ENCODE results near the gene NAGA. TPM values are rescaled to one million over a fixed set of nuclear protein-coding genes. Genes with fewer than 3 reads are reported as not detected.
"Not testable (repeated sequence)": the region's sequence is repeated elsewhere in the genome, so short reads cannot be mapped to it uniquely, and the experiment has no call there.

The NAGA gene
- total RNA-seq, 1 donor from 2014 or later: 26.0 TPM

GRCh38 chr22:42074846-42075676, 4.4 kb upstream of the NAGA start:
- peak overlapping the region; percentile 32 for H3K4me3 Mint-ChIP-seq (ENCODE audit: unreplicated experiment)
- no peaks in the 10 kb centered on the region for H3K9me3 Mint-ChIP-seq (ENCODE audit: unreplicated experiment)
- H3K27me3 Mint-ChIP-seq (ENCODE audit: unreplicated experiment): peaks cover 11% of the 10 kb centered on the region
- H3K36me3 Mint-ChIP-seq (ENCODE audit: low read depth, unreplicated experiment): no peaks in the 10 kb centered on the region
- no peak for DNase-seq (ENCODE audit: low spot score)
- no peak for TF ChIP-seq CTCF (IDR thresholded peaks at IDR 0.05; ENCODE audit: unreplicated experiment)
- no peak overlapping the region for H3K27ac Mint-ChIP-seq (ENCODE audit: unreplicated experiment)
- H3K4me1 Mint-ChIP-seq (ENCODE audit: unreplicated experiment): peaks cover 19% of the 10 kb centered on the region

- peaks cover 11% of the 10 kb centered on the region for H3K27me3 Mint-ChIP-seq (ENCODE audit: unreplicated experiment)
- H3K4me3 Mint-ChIP-seq (ENCODE audit: unreplicated experiment): peak within 1 kb of the TSS; percentile 72
- no peaks in the 10 kb centered on the region for H3K36me3 Mint-ChIP-seq (ENCODE audit: low read depth, unreplicated experiment)
- no peaks in the 10 kb centered on the region for H3K9me3 Mint-ChIP-seq (ENCODE audit: unreplicated experiment)
- peak; percentile 25 for TF ChIP-seq CTCF (IDR thresholded peaks at IDR 0.05; ENCODE audit: unreplicated experiment)
- DNase-seq (ENCODE audit: low spot score): peak; percentile 60
- peaks cover 16% of the 10 kb centered on the region for H3K4me1 Mint-ChIP-seq (ENCODE audit: unreplicated experiment)
- no peak within 1 kb of the TSS for H3K27ac Mint-ChIP-seq (ENCODE audit: unreplicated experiment)
Measured at GRCh38 chr22:42074132-42074811, 3.7 kb upstream of the NAGA start, which contains the start of gene PHETA2. Gene PHETA2 (plus strand): TSS chr22:42074248. CDS start chr22:42077294, 3,046 bp downstream.

- no peaks in the 10 kb centered on the region for H3K9me3 Mint-ChIP-seq (ENCODE audit: unreplicated experiment)
- no peak for TF ChIP-seq CTCF (IDR thresholded peaks at IDR 0.05; ENCODE audit: unreplicated experiment)
Measured at GRCh38 chr22:42073621-42074041, 3.0 kb upstream of the NAGA start.

GRCh38 chr22:42072606-42073330, 2.2 kb upstream of the NAGA start:
- Mint-ChIP-seq H3K9me3 (ENCODE audit: unreplicated experiment) (no peaks in the 10 kb centered on the region), H3K36me3 (ENCODE audit: low read depth, unreplicated experiment) (peaks cover 4% of the 10 kb centered on the region), H3K4me3 (ENCODE audit: unreplicated experiment) (no peak overlapping the region), H3K4me1 (ENCODE audit: unreplicated experiment) (peaks cover 3% of the 10 kb centered on the region), H3K27ac (ENCODE audit: unreplicated experiment) (no peak overlapping the region), H3K27me3 (ENCODE audit: unreplicated experiment) (peaks cover 7% of the 10 kb centered on the region)
- no peak for DNase-seq (ENCODE audit: low spot score)
- TF ChIP-seq CTCF (IDR thresholded peaks at IDR 0.05; ENCODE audit: unreplicated experiment): no peak

More at GRCh38 chr22:42073621-42074041, 3.0 kb upstream of the NAGA start:
- H3K4me1 Mint-ChIP-seq (ENCODE audit: unreplicated experiment): peaks cover 11% of the 10 kb centered on the region
- no peak for DNase-seq (ENCODE audit: low spot score)
- peak overlapping the region; percentile 72 for H3K4me3 Mint-ChIP-seq (ENCODE audit: unreplicated experiment)
- H3K36me3 Mint-ChIP-seq (ENCODE audit: low read depth, unreplicated experiment): peaks cover 2% of the 10 kb centered on the region
- peaks cover 9% of the 10 kb centered on the region for H3K27me3 Mint-ChIP-seq (ENCODE audit: unreplicated experiment)
- no peak overlapping the region for H3K27ac Mint-ChIP-seq (ENCODE audit: unreplicated experiment)

- peak overlapping the region; percentile 82 for H3K4me3 Mint-ChIP-seq (ENCODE audit: unreplicated experiment)
- not testable (repeated sequence) for H3K27me3 Mint-ChIP-seq (ENCODE audit: unreplicated experiment); DNase-seq (ENCODE audit: low spot score); H3K4me1 Mint-ChIP-seq (ENCODE audit: unreplicated experiment); H3K9me3 Mint-ChIP-seq (ENCODE audit: unreplicated experiment); H3K36me3 Mint-ChIP-seq (ENCODE audit: low read depth, unreplicated experiment); H3K27ac Mint-ChIP-seq (ENCODE audit: unreplicated experiment)
Measured at GRCh38 chr22:42071508-42071907, 896 bp upstream of the NAGA start.
